Putamen (tissue), 1 donor: ENCODE data around the gene CNTN5.

Experiments used
- DNase-seq: peaks from one replicate; pipeline ENCODE4 v3.0.0-alpha.2; 2016; ENCODE audit warnings: low spot score

Gene CNTN5

DNA sequence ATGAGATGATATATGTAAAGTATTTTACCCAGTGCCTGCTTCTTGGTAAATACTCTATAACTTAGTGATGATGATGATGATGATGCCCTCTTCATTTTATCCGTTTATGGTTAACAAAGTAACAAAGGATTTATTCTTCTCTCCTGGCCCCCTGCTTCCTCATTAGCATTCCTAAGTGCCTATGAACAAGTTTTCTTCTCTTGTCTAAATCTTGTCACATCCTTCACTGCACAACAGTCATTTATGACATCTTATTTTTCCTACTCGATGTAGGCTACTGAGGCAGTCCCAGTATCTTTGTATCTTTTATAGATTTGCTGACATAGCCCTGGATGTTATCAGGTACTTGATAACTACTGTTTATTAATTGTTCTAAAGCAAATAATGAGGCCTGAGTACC lies 911.9 kb downstream of the CNTN5 start:
- no peak for DNase-seq

DNA sequence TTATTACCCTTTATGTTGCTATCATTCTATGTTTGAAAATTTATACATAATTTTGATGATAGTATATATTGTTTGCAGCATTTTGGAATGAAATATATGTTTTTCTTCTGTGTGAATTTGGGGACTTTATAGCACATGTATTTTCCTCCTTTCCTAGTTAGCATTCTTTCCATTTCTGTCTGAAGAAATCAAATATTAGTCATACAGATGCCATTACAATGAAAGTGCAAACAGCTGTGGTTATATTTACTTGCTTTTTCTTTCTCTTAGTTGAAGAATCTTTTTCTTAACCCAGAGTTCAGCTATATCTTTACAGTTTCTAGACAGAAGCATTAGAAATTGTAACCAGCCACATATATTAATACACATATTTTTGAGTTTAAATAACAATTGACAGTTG lies 913.3 kb downstream of the CNTN5 start:
- no peak for DNase-seq

DNA sequence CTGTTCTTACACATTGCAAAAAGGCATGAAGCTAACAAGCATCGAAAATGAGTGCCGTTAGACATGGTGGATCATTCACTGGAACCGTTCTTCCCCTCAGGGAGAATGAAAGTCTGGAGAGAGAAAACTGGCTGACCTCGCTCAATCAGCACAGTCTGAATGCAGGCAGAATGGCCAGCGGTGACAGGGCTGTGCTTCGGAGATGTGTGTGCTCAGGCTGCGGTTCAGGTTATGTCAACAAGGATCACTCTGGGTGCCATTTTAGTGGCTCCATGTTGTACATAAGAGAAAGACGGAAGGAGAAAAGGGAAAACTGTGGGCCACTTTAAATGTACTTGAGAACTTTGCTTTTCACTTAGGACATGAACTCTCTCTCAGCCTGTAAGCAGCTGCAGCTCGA lies 916.6 kb downstream of the CNTN5 start:
- no peak for DNase-seq

DNA sequence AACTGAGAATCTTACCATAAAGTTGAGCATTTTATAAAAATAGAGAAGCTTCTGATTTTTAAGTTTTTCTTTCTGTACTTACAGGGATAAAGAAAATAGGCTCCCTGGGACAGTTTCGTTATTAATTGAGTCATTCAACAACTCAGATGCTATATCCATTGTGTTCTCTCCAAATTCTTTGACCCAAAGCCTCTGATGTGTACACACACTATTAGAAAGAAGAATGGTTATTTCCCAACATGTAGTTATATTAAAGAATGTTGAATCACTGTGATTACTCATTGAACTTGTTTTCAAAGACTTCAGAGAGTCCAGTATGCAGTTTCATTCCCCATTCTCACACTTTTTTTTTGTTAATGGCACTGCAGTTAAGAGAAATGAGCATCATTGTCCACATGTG lies 932.1 kb downstream of the CNTN5 start:
- no peak for DNase-seq

DNA sequence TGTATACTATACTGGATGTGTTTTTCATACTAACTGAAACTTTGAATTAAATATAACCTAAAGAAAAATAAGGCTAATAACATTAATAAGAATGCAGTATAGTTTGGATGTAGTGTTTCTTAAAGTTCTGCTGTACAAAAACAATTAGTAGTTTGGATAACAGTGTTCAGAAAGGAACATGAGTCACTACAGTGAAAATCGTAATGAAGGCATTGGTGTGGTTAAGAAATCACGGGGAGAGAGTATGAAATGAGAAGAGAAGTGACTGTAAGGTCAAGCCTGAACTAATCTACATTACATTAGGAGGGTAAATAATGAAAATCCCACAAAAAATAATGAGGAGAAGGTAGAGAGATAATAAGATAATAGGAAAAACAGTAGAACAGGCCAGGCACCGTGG lies 939.8 kb downstream of the CNTN5 start:
- no peak for DNase-seq

DNA sequence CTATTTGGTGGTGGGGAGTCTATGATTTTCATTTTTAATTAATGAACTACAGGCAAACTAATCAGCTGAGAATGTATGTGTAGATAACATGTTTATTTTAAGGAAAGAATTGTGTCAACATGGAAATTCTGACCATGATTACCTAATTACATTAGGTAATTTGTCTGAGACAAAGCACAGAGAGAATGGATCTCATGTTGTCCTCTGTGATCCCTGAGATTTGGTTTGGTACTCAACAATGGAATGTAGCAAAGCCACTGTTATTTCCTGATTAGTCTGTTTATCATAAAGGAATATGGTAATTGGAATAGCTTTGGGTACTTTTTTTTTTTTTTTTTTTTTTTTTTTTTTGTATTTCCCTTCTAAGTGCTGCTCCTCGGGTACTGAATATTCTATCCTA lies 947.6 kb downstream of the CNTN5 start:
- no peak for DNase-seq

DNA sequence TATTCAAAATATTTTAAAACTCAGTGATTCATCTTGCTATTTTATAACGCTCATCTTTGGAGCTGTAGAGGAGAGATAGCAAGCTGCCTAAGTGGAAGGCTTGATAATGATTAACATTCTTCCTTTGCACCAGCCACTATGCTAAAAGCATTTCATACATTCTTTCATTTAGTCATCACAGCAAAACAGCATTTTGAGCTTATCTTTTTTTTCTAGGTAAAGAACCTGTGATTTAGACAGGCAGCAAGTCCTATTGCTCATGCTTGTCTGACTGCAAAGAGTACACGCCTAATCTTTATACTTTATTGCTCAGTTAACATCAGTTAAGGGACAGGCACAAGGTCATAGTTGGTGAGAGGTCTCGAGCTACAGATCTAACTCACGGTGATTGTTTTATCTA lies 953.2 kb downstream of the CNTN5 start:
- no peak for DNase-seq

DNA sequence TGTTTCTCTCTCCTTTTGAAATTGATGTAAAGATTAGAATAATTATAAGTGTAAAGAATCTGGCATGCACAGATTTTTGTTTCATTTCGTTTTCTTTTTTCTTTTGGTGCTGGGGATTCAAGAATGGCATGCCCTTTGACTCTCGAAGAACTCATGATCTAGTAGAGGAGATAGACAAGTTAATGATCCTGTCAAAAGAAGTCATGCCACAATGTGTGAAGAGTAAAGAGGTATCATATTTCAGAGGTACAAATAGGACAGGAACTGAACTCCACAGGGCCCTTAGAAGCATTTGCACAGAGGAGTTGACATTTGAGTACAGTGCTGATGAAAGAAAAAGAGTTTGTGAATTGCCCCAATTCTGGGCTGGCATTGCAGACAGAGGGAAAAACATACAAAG lies 958.3 kb downstream of the CNTN5 start:
- DNase-seq: no peak

DNA sequence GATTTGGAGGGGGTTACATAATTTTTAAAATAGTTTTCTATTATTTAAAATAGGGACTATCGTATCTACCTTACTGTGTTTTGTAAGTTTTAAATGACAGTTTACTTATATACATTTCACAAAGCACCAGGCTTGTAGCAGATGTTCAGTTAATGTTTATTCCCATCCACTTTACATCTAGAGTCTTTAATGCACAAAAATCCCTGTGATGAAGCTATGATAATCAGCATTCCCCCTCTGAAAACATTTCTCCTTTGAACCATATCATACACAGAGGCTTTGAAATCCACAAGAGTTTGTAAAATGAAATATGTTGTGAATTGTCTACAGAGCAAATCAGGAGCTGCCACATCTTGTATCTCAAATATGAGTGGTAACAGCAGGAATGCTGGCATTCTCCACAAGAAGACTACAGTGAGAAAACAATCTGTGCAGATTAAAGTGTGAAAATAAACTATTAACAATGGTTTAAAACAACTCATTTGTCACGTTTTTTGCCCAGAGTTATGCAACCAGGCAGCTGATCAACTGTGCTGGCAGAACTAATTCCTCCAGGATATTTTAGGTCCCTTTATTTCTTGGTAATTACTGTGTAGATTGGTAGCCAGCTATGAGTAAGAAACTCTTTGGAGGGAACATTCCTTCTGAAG lies 967.2 kb downstream of the CNTN5 start:
- DNase-seq: no peak

DNA sequence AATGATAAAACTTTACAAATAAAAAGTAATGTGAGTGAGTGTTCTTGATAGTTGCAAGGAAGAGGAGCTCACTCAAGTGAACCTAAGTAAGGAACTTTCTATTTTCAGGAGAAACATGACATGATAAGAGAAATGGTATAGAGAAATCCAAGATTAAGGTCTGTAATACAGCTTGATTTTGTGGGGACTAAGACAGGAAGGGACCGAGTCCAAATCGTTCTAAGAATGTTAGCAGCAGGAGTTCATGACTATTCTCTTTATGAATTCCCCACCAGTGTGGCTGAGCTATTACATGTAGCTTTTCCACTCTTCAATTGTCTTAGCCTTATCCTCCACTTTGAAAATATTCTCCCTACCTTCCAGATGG lies 967.7 kb downstream of the CNTN5 start:
- no peak for DNase-seq

DNA sequence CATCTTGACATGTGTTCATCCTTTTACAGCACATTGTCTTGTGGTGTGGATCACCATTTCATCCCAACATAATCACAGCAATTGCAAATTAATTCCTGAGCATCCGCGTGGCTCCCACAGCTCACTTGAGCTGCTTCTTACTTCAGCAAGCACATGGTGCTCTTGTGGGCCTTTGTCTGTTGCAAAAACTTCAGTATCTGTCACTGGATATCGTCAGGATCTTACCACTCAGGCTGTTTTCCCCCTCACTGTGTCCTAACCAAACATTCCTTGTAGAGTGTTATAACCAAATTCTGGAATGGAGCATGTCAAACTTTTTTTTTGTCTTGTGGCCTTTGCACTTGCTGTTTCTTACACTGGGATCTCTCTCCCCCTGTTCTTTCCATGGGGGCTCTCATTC lies 983.2 kb downstream of the CNTN5 start:
- no peak for DNase-seq

DNA sequence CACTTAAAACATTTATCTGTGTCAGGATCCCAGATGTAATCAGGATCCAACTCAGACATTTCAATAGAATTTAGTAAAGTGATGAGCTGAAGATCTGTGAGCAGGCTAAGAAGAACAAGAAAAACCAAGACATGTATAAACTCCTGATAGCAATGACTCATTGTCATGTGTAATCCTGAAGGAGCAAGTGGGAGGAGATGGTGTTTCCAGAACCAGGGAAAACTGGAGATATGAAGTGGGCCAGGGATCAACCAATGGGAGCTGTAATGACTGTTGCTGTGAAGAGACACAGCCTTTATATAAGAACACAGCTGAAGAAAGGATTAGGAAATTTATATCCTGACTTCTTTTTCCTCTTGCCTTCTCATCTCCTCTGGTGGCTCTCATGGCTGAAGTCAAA lies 983.8 kb downstream of the CNTN5 start:
- DNase-seq: no peak

DNA sequence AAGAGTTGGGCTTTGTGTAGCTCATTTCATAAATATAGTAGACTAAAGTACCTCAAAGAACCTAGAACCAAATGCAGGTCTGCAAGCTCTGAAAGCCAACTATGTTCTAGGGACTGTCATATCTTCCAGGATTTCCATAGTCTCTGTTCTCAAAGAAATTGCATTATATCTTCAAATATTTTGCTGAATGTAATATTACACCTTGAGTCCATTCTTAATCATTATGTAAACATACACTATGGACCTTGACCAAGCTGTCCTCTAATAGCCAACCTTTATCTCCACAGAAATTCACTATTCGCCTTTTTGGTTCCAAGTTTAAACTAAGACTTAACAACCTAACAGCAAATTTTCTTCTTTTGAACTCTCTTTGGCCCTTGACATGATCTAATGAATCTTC lies 987.7 kb downstream of the CNTN5 start:
- no peak for DNase-seq

DNA sequence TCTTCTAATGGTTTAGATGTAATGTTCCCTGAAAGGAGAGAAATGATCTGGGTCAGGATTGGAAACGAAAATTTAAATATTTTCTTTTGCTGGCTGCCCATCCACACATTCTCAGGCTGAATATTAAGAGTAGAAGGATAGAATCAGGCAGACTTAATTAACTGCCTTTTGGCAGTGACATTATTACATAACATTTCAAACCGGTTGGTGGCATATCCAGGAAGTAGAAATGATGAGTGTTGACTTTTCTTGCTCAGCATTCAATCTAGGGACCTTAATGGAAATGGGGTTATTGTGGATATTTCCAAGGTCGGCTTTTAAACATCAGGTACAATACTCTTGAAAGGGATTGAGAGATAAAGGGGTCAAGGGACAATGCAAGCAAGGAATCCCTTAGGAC lies 989.0 kb downstream of the CNTN5 start:
- DNase-seq: no peak

DNA sequence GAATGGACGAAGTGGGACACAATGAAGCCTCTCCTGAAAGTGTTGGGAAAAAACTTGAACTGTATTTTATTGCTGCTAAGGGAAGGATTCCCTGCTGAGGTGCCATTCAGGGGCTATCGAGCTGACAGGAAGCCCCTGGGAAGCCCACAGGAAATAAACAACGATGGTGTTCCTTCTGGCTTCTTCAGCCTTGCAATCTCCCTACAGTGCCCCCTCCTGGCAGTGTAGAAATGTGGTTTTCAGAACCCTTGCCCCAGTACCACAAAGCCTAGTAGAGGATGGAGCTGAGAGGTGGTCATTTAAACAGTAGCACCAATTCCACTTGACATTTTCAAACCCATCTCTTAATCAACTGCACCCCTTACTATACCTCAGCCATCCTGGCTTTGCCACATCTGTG lies 989.6 kb downstream of the CNTN5 start:
- DNase-seq: no peak

DNA sequence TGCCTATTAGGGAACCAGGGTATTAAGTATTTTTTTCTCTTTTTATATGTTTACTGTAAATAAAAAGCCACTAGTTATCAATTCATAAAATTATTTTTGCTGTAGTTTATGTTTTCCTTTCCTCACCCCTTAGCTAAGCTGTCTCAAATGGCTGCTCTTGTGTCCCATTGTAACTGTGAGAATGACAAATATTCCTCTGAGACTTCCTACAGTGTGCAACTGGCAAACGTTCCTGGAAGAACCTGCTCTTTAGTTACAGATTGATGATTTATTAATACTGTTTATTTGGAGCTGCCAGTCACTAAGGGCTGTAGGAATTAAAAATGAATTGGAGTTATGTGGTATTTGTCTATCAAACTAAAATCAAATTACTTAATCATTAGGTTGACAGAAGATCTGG lies 990.9 kb downstream of the CNTN5 start:
- no peak for DNase-seq

DNA sequence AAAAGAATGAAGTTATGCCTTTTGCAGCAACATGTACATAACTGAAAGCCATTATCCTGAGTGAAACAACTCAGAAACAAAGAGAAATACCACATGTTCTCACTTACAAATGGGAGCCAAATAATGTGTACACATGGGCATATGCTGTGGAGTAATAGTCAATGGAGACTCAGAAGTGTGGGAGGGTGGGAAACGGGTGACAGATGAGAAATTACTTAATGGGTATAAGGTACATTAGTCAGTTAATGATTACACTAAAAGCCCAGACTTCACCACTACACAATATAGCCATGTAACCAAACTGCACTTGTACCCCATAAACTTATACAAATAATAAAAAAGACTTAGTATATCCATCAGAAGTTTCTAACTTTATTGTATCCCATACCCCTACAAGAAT lies 992.3 kb downstream of the CNTN5 start:
- DNase-seq: no peak

DNA sequence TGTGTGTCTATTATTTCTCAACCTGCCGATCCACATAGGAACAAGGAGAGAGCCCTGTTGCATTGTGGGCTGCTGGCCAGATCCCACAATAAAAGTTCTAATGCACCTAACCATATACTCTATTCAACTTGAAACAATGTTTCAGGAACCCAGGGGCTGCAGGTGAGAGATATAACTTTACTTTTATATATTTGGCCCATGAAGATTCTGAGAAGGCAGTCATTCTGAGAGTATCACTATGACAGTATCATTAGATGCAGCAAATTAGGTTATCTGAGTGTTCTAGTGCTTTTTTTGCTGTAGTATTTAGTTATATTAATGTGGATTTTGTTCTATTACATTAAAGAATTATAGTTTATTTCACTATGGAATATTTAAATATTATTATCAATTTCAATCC lies 1011.2 kb downstream of the CNTN5 start:
- DNase-seq: no peak

DNA sequence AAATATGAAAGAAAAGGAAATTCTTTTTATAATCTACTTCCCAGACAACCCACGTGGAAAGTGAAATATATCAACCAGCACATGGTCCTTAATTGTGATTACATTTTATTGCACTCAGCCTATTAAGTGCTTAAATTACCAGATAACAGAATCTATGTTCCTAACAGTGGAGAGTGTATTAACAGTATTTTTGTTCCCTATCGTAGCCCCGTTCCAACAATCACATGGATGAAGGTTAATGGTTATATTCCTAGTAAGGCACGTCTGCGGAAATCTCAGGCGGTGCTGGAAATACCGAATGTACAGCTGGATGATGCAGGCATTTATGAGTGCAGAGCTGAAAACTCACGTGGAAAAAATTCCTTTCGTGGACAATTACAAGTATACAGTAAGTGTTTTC lies 1040.3 kb downstream of the CNTN5 start:
- no peak for DNase-seq

DNA sequence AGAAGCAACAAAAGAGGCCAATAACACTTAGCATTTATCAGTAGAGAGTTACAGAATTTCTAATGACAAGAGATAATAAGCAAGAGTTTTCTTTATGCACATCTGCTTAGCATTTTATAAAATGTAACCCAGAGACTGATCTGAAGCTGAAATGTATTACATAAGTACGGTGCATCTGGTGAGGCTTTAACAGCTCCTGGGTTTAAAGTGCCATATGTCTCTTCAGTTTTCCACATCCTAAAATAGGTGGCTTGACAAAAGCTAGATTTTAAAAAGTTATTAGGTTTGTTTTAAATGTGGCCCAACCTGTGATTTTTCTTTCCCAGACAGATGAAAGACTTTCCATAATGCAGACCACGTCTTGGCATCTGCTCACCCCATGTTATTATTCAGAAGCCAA lies 1045.7 kb downstream of the CNTN5 start:
- no peak for DNase-seq

DNA sequence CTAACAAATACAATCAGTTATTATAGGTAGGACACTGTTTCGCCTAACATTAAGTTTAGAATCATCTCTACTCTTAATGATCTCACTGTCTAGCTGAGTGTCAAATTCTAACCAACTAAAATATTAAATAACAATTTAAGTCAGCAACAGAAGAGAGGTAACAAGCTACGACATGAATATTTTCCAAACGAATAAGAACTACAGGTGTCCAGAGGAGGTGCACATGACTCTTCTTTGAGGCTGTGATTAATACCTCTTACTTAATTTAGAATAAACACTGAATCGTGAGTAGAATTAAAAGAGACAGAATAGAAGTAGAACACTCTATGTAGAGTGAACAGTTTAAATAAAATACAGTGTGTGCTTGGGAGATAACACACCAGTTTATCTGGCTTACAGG lies 1047.4 kb downstream of the CNTN5 start:
- no peak for DNase-seq

DNA sequence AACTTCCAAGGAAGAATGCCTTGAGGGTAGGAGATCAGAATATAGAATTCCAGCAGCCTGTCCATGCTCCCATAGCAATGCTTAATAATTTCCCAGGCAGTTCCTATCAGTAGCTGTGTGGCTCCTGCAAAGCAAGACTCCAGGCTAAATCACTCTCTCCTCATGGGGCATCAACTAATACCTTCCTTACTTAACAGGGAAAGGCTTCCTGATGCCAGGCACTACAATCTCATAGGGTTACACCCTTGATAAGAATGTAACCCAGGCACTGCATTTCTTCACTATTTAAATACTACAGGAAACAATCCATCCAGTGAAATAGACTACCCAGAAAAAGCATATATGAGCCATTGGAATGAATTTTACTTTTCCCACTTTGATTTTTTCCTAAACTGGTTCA lies 1051.4 kb downstream of the CNTN5 start:
- DNase-seq: no peak

DNA sequence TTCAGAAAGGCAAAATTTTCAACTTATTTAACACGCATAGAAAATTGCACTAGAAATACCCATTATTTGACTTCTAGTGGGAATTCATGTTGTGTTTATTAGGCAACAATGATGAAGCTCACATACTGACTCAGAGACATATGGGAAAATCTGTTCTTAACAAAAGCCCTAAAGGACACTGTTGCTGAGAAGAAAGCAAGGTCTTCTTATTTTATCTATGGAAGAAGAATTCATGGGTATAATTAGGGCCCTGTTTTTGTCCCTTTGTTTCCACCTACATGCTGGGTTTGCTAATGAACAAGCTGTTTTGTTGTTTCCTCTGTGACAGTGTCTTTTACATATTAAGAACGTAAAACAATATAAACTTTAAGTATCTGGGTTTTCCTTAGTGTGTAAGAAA lies 1059.6 kb downstream of the CNTN5 start:
- no peak for DNase-seq

DNA sequence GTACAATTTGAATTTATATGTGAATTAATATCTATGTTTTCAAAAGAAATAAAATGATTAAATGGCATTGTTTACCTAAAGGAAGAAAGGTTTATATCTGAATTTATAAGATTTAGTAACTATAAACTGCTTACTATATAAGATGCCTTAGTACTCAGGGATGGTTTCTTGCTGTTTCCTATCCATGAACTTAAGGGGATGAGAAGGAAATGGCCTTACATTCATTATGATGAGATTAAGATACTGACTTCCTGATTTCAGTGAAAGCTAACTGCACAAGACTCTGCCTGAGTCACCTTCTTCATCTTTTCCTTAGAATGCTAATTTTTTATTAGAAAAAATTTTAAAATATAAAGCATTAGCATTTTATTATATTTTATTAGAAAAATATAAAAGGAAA lies 1060.1 kb downstream of the CNTN5 start:
- DNase-seq: no peak

DNA sequence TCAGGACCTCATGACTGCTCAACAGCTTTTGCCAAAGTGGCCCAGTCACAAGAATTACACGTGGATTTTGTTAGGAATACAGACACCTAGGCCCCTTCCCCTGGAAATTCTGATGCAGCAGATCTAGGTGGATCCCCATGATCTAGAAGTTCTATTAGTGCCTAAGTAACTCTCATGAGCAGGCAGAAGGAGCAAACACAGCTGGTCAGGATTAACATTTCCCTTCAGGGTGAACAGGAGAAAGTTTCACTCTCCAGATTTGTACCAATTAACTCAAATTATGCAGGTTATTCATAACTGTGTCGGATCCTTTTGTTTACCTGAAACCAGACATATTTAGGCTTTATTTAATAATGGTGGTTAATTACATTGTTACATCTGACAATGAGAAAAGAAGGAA lies 1072.9 kb downstream of the CNTN5 start:
- no peak for DNase-seq
